Muscle layer of colon (tissue), 2 donors: ENCODE measurements around the gene NSL1.
"Not testable (repeated sequence)": the region's sequence is repeated elsewhere in the genome, so short reads cannot be mapped to it uniquely, and the experiment has no call there.

Experiments
- H3K27ac ChIP-seq: one replicate; pipeline ENCODE4 v1.7.0; 2013; ENCODE audit warnings: low read depth, mild to moderate bottlenecking, low read length, moderate library complexity
- H3K27me3 ChIP-seq, 2 donors: one replicate each; pipeline ENCODE4 v1.7.0; 2013; ENCODE audit warnings: low read length in 2 of 2, mild to moderate bottlenecking in 2 of 2; ENCODE audit not compliant: insufficient read depth in 2 of 2, control insufficient read depth in 1 of 2
- H3K36me3 ChIP-seq: one replicate; pipeline ENCODE4 v1.7.0; 2013; ENCODE audit warnings: mild to moderate bottlenecking, low read length; ENCODE audit not compliant: insufficient read depth
- H3K4me1 ChIP-seq: one replicate; pipeline ENCODE4 v1.7.0; 2013; ENCODE audit warnings: mild to moderate bottlenecking, low read length; ENCODE audit not compliant: insufficient read depth
- H3K4me3 ChIP-seq, 2 donors: one replicate each; pipeline ENCODE4 v1.7.0; 2013; ENCODE audit warnings: low read length in 2 of 2, low read depth in 1 of 2, mild to moderate bottlenecking in 1 of 2, moderate library complexity in 1 of 2
- H3K9ac ChIP-seq: one replicate; pipeline ENCODE4 v1.7.0; 2013; ENCODE audit warnings: low read length
- H3K9me3 ChIP-seq: one replicate; pipeline ENCODE4 v1.7.0; 2013; ENCODE audit warnings: mild to moderate bottlenecking, low read length
- donor health status: abdominal sarcoma.
- donor health status: Adenocarcinoma of cecum.

Gene NSL1

GRCh38 chr1:212718499-212718898 lies 73.1 kb downstream of the NSL1 start:
- Histone ChIP-seq H3K36me3 (no peaks in the 10 kb centered on the region), H3K4me3 (no peak overlapping the region), H3K9ac (no peak overlapping the region), H3K4me1 (no peaks in the 10 kb centered on the region), H3K27ac (no peak overlapping the region), H3K27me3 (no peaks in the 10 kb centered on the region), H3K9me3 (no peaks in the 10 kb centered on the region)

- Histone ChIP-seq H3K4me1 (no peaks in the 10 kb centered on the region), H3K36me3 (no peaks in the 10 kb centered on the region), H3K27me3 (no peaks in the 10 kb centered on the region), H3K9ac (no peak overlapping the region), H3K4me3 (no peak overlapping the region), H3K27ac (no peak overlapping the region), H3K9me3 (no peaks in the 10 kb centered on the region)
Measured at GRCh38 chr1:212716161-212716560, 75.4 kb downstream of the NSL1 start.

- Histone ChIP-seq H3K9me3 (no peaks in the 10 kb centered on the region), H3K4me1 (no peaks in the 10 kb centered on the region), H3K4me3 (no peak overlapping the region), H3K36me3 (no peaks in the 10 kb centered on the region), H3K9ac (no peak overlapping the region), H3K27ac (no peak overlapping the region), H3K27me3 (no peaks in the 10 kb centered on the region)
Measured at GRCh38 chr1:212713465-212714136, 78.0 kb downstream of the NSL1 start.

GRCh38 chr1:212712451-212713303 lies 78.9 kb downstream of the NSL1 start:
- no peak overlapping the region for H3K4me3 ChIP-seq
- H3K27me3 ChIP-seq: no peaks in the 10 kb centered on the region
- no peaks in the 10 kb centered on the region for H3K36me3 ChIP-seq
- no peaks in the 10 kb centered on the region for H3K9me3 ChIP-seq
- no peaks in the 10 kb centered on the region for H3K4me1 ChIP-seq
- no peak overlapping the region for H3K27ac ChIP-seq
- H3K9ac ChIP-seq: no peak overlapping the region

DNA sequence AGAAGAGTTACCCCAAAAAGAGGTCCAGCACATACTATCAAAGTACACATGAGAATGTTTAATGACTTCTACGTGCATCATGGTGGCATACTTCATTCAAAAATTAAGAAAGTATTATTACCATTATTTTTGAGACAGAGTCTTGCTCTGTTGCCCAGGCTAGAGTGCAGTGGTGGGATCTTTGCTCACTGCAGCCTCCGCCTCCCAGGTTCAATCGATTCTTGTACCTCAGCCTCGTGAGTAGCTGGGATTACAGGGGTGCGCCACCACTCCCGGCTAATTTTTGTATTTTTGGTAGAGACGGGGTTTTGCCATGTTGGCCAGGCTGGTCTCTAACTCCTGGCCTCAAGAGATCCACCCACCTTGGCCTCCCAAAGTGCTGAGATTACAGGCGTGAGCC lies 79.6 kb downstream of the NSL1 start:
- H3K36me3 ChIP-seq, H3K9me3 ChIP-seq, H3K27me3 ChIP-seq, H3K4me1 ChIP-seq, H3K9ac ChIP-seq, H3K4me3 ChIP-seq, H3K27ac ChIP-seq: not testable (repeated sequence)

GRCh38 chr1:212710566-212710965 lies 81.0 kb downstream of the NSL1 start:
- H3K27ac ChIP-seq: no peak overlapping the region
- no peaks in the 10 kb centered on the region for H3K4me1 ChIP-seq
- no peak overlapping the region for H3K9ac ChIP-seq

DNA sequence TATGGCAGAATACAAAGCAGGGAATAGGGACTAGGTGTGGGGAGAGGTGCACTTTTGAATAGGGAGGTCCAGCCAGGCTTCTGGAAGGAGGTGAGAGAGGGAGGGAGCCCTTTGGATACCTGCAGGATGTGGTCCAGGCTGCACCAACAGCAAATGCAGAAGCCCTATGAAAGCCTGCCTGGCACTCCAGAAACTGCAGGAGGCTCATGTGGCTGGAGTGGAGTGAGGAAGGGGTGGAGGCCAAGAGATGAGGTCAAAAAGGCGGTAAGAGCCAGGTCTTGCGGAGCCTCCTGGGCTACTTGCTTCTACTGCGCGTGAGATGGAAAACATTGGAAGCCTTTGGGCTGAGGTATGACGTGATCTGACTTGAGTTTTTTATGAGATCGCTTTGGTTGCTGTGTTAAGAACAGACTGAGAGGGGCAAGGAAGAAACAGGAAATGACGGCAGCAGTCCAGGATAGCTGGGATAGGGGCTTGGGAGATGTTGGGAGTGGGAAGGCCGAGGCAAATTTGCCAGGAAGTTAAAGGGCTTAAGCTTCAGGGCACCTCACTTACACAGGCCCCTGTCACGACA lies 87.5 kb downstream of the NSL1 start:
- H3K36me3 ChIP-seq: no peaks in the 10 kb centered on the region
- H3K27me3 ChIP-seq: no peaks in the 10 kb centered on the region
- H3K9ac ChIP-seq: no peak overlapping the region
- H3K4me3 ChIP-seq: no peak overlapping the region
- H3K9me3 ChIP-seq: no peaks in the 10 kb centered on the region
- no peak overlapping the region for H3K27ac ChIP-seq
- H3K4me1 ChIP-seq: peaks cover 6% of the 10 kb centered on the region

More at GRCh38 chr1:212710566-212710965, 81.0 kb downstream of the NSL1 start:
- Histone ChIP-seq H3K27me3 (no peaks in the 10 kb centered on the region), H3K9me3 (no peaks in the 10 kb centered on the region), H3K36me3 (no peaks in the 10 kb centered on the region), H3K4me3 (no peak overlapping the region)

- no peak overlapping the region for H3K27ac ChIP-seq
- no peak overlapping the region for H3K9ac ChIP-seq
Measured at GRCh38 chr1:212702672-212703071, 88.9 kb downstream of the NSL1 start.

GRCh38 chr1:212701910-212702309 lies 89.7 kb downstream of the NSL1 start:
- H3K9ac ChIP-seq: no peak overlapping the region
- peaks cover 17% of the 10 kb centered on the region for H3K4me1 ChIP-seq
- no peaks in the 10 kb centered on the region for H3K36me3 ChIP-seq
- no peak overlapping the region for H3K27ac ChIP-seq
- H3K9me3 ChIP-seq: no peaks in the 10 kb centered on the region
- no peaks in the 10 kb centered on the region for H3K27me3 ChIP-seq
- no peak overlapping the region for H3K4me3 ChIP-seq

More at GRCh38 chr1:212702672-212703071, 88.9 kb downstream of the NSL1 start:
- no peak overlapping the region for H3K4me3 ChIP-seq
- H3K36me3 ChIP-seq: no peaks in the 10 kb centered on the region
- no peaks in the 10 kb centered on the region for H3K9me3 ChIP-seq
- H3K4me1 ChIP-seq: peaks cover 17% of the 10 kb centered on the region
- no peaks in the 10 kb centered on the region for H3K27me3 ChIP-seq

GRCh38 chr1:212700892-212701819 lies 90.4 kb downstream of the NSL1 start:
- Histone ChIP-seq H3K27ac (peak overlapping the region; percentile 33), H3K9ac (no peak overlapping the region), H3K4me1 (peaks cover 17% of the 10 kb centered on the region), H3K9me3 (no peaks in the 10 kb centered on the region), H3K36me3 (no peaks in the 10 kb centered on the region), H3K4me3 (peak overlapping the region; percentile 55 to 59), H3K27me3 (no peaks in the 10 kb centered on the region)
